Esophagus muscularis mucosa (tissue), 4 donors: ENCODE results near the gene HOXA9. TPM values are rescaled to one million over a fixed set of nuclear protein-coding genes. Genes with fewer than 3 reads are reported as not detected.

ENCODE experiments used
- DNase-seq: peaks from one replicate; pipeline ENCODE4 v3.0.0-alpha.2; 2017; ENCODE audit errors: extremely low spot score
- H3K27ac ChIP-seq, 4 donors: fragments of 200-600 bp; sonication (generic); replicated peaks in 1 of 4; 1 replicate in 3 of 4; 2 replicates in 1 of 4; pipeline ENCODE4 v1.5.1; 2016 to 2019; ENCODE audit warnings: mild to moderate bottlenecking in 1 of 4
- H3K27me3 ChIP-seq, 4 donors: fragments of 200-600 bp; sonication (generic); one replicate each; pipeline versions ENCODE4 v1.5.1 to v1.6.0; 2016 to 2019
- H3K36me3 ChIP-seq, 4 donors: fragments of 200-600 bp; sonication (generic); one replicate each; pipeline ENCODE4 v1.5.1; 2016 to 2019
- H3K4me1 ChIP-seq, 4 donors: fragments of 200-600 bp; sonication (generic); one replicate each; pipeline ENCODE4 v1.5.1; 2016 to 2019
- H3K4me3 ChIP-seq, 4 donors: fragments of 200-600 bp; sonication (generic); 1 replicate in 2 of 4; 2 replicates in 2 of 4; pipeline ENCODE4 v1.5.1; 2016 to 2019; ENCODE audit warnings: mild to moderate bottlenecking in 4 of 4, moderate library complexity in 1 of 4
- H3K9me3 ChIP-seq, 4 donors: fragments of 200-600 bp; sonication (generic); 1 replicate in 3 of 4; 2 replicates in 1 of 4; pipeline ENCODE4 v1.5.1; 2016 to 2019
- CTCF ChIP-seq, 3 experiments: fragments of 200-600 bp in 2 of 3; fragments of 450-650 bp in 1 of 3; sonication (generic) in 2 of 3; IDR thresholded peaks; one replicate each; pipeline ENCODE4 v1.5.1; 2017 to 2019; ENCODE audit warnings: antibody characterized with exemption in 3 of 3, mild to moderate bottlenecking in 2 of 3, moderate library complexity in 1 of 3
- EP300 ChIP-seq: sonication (generic); formaldehyde crosslinking; IDR thresholded peaks from one replicate; pipeline ENCODE4 v1.6.1; 2017; ENCODE audit warnings: antibody characterized with exemption
- POLR2A ChIP-seq: fragments of 450-650 bp; IDR thresholded peaks from one replicate; pipeline ENCODE4 v1.6.1; 2017; ENCODE audit warnings: antibody characterized with exemption, moderate library complexity, mild to moderate bottlenecking, low read depth
- POLR2AphosphoS5 ChIP-seq, 2 donors: sonication (generic); formaldehyde crosslinking; IDR thresholded peaks; one replicate each; pipeline ENCODE4 v1.6.1; 2017; ENCODE audit warnings: antibody characterized with exemption in 2 of 2
- WGBS: methylation state at CpG from one replicate; pipeline ENCODE4 v1.1.5; 2018; 5-methylcytosine and 5-hydroxymethylcytosine counted together
- intact Hi-C: fragments of 100-400 bp; cut with DNase I; formaldehyde crosslinking; loops from one replicate; pipeline ENCODE4 v1.15.1; 2023
- total RNA-seq, 4 donors: library from RNA; depleted of rRNA; stranded (reverse); fragments of >200 nt; gene quantifications; one replicate each; pipeline versions ENCODE4 v1.1.0 to v1.2.1, GENCODE V29; 2016

HOXA9 gene
- total RNA-seq, 4 donors from 2014 or later, result 0.50 TPM; not detected in 3

DNA sequence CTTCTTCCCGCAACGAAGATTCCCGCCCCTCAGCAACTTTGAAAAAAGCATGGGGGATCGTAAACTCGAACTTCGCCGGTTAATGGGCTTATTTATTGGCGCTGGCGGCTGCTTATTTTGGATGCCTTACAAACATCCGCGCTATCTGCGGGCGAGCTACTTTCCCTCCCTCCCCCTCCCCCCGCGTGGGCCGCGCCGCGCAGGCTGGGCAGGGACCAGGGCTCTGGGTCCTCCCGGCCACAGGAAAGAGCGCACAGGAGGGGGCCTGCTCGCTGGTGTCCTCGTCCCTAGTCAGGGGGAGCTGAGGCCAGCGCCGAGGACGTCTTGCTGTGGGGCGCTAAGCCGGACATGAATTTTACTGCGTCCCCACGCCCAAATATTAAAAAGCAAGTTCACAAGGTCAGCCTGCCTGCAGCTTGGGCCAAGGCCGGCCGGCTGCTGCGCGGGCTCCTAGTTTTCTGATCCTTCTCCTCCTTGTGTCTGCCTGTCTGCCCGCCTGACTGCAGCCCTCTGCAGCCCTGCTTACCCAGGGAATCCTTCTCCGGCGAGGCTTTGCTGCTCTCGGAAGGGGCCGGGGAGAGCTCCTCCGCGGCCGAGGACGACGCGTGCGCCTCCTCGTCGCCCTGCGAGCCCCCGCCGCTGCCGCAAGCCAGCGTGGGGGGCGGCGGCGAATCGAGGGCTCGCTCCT lies 7.6 kb upstream of the HOXA9 start:
- 6% methylated on average over 33 of the region's 58 CpGs for WGBS
- H3K4me3 ChIP-seq, result peak overlapping the region; percentile 45 to 59 (median 49)
- no peaks in the 10 kb centered on the region for H3K36me3 ChIP-seq
- intact Hi-C loops, result no loop called here
- no peak for DNase-seq
- no peak overlapping the region for H3K27ac ChIP-seq
- TF ChIP-seq POLR2A, result no peak
- TF ChIP-seq CTCF (IDR thresholded peaks at IDR 0.05), result no peak
- TF ChIP-seq POLR2AphosphoS5 (IDR thresholded peaks at IDR 0.05), result no peak
- TF ChIP-seq EP300, result no peak
- peaks cover 26 to 50% (median 41%) of the 10 kb centered on the region in 4 donors for H3K4me1 ChIP-seq
- H3K27me3 ChIP-seq, result peaks cover 40 to 100% (median 97%) of the 10 kb centered on the region in 4 donors
- H3K9me3 ChIP-seq, result no peaks in the 10 kb centered on the region

DNA sequence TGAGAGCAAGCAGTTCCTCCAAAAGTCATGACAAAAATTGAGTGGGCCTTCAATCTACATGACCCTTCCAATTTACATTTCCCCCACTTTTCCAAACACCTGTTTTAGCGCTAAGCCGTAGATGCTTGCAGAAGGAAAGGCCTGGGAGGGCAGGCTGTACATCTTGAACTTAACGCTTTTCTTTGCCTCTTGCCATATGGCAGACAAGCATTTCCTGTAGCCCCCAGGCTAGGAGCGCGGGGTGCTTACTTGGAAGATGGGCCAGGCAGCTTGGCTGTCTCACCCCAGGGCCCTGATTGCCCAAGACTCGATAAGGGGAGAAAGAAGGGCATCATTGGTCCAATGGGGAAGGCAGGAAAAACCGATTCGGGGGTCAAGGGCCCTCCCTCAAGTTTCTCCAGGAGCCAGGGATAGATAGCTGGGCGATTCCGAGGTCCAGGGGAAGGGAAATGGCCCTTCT lies 7.0 kb upstream of the HOXA9 start:
- H3K4me1 ChIP-seq, result peaks cover 26 to 50% (median 41%) of the 10 kb centered on the region in 4 donors
- H3K9me3 ChIP-seq, result no peaks in the 10 kb centered on the region
- H3K27me3 ChIP-seq, result peaks cover 40 to 100% (median 97%) of the 10 kb centered on the region in 4 donors
- intact Hi-C loops, result no loop called here
- DNase-seq, result no peak
- no peak overlapping the region for H3K27ac ChIP-seq
- H3K36me3 ChIP-seq, result no peaks in the 10 kb centered on the region
- WGBS, result 29% methylated on average over 10 of the region's 10 CpGs
- H3K4me3 ChIP-seq, result peak overlapping the region in 1 of 4 donors; percentile 59
- TF ChIP-seq POLR2A (no peak), POLR2AphosphoS5 (IDR thresholded peaks at IDR 0.05) (no peak), CTCF (IDR thresholded peaks at IDR 0.05) (no peak), EP300 (no peak)

GRCh38 chr7:27171637-27172314 lies 6.4 kb upstream of the HOXA9 start:
- no peak for DNase-seq
- H3K27ac ChIP-seq, result no peak overlapping the region

GRCh38 chr7:27171325-27171636 lies 5.9 kb upstream of the HOXA9 start:
- intact Hi-C loops, result no loop called here
- no peaks in the 10 kb centered on the region for H3K9me3 ChIP-seq
- peaks cover 38 to 100% (median 100%) of the 10 kb centered on the region in 4 donors for H3K27me3 ChIP-seq
- WGBS, result 9% methylated on average over 8 of the region's 8 CpGs
- TF ChIP-seq CTCF (IDR thresholded peaks at IDR 0.05) (no peak), POLR2AphosphoS5 (IDR thresholded peaks at IDR 0.05) (no peak), POLR2A (no peak), EP300 (no peak)
- H3K36me3 ChIP-seq, result no peaks in the 10 kb centered on the region
- peaks cover 27 to 60% (median 50%) of the 10 kb centered on the region in 4 donors for H3K4me1 ChIP-seq
- no peak overlapping the region for H3K4me3 ChIP-seq
- no peak for DNase-seq
- H3K27ac ChIP-seq, result no peak overlapping the region

More at GRCh38 chr7:27171637-27172314, 6.4 kb upstream of the HOXA9 start:
- Histone ChIP-seq H3K4me1 (peaks cover 26 to 55% (median 45%) of the 10 kb centered on the region in 4 donors), H3K36me3 (no peaks in the 10 kb centered on the region), H3K9me3 (no peaks in the 10 kb centered on the region), H3K27me3 (peaks cover 39 to 100% (median 99%) of the 10 kb centered on the region in 4 donors), H3K4me3 (no peak overlapping the region)
- intact Hi-C loops, result no loop called here
- 8% methylated on average over 30 of the region's 30 CpGs for WGBS
- TF ChIP-seq POLR2A (no peak), POLR2AphosphoS5 (IDR thresholded peaks at IDR 0.05) (no peak), EP300 (no peak), CTCF (IDR thresholded peaks at IDR 0.05) (no peak)
